Motor neuron (in vitro differentiated cells): Measurements from ENCODE around the gene ADRA2C. TPM values are rescaled to one million over a fixed set of nuclear protein-coding genes. Genes with fewer than 3 reads are reported as not detected.
"Not testable (repeated sequence)": the region's sequence is repeated elsewhere in the genome, so short reads cannot be mapped to it uniquely, and the experiment has no call there.

Experiments
- ATAC-seq, 8 experiments: fragments of 200-7000 bp; cut with Tn5 transposase; replicated peaks in 6 of 8; 2 replicates each; pipeline ENCODE4 v1.8.0; 2021; ENCODE audit warnings: mild to moderate bottlenecking in 8 of 8, moderate library complexity in 8 of 8
- H3K27ac ChIP-seq, 2 donors: fragments of 250-450 bp; sonication (Bioruptor Pico); 2 replicates each; pipeline ENCODE4 v1.9.0; 2021; ENCODE audit warnings: antibody characterized with exemption in 2 of 2, mild to moderate bottlenecking in 2 of 2, moderate library complexity in 1 of 2
- H3K4me1 ChIP-seq, 2 donors: fragments of 250-450 bp; sonication (Bioruptor Pico); replicated peaks in 1 of 2; 2 replicates each; pipeline ENCODE4 v1.6.1; 2021; ENCODE audit warnings: antibody characterized with exemption in 2 of 2, mild to moderate bottlenecking in 2 of 2, moderate library complexity in 1 of 2
- H3K4me3 ChIP-seq, 5 donors: fragments of 250-450 bp; sonication (Bioruptor Pico); 2 replicates each; pipeline ENCODE4 v1.9.0; 2021; ENCODE audit warnings: antibody characterized with exemption in 5 of 5, mild to moderate bottlenecking in 5 of 5, moderate library complexity in 4 of 5
- WGBS, 10 experiments: fragments of 450-650 bp; shearing (Covaris generic); methylation state at CpG; one replicate each; pipeline ENCODE4 v1.0.0; 2022; 5-methylcytosine and 5-hydroxymethylcytosine counted together
- in situ Hi-C, 9 experiments: fragments of 400-800 bp; cut with MboI; loops; one replicate each; pipeline ENCODE4 v1.15.0; 2021; ENCODE audit warnings: low sequenced_read_pairs in 9 of 9, low pct_unique_long_range_greater_than_20kb in 2 of 9; ENCODE audit not compliant: unreplicated experiment in 9 of 9
- total RNA-seq, 8 experiments: library from RNA; unstranded; fragments of 300-600 nt; gene quantifications; 2 replicates each; pipeline versions ENCODE4 v1.2.3 to v1.2.4, GENCODE V29; 2022

Gene ADRA2C
- total RNA-seq, 8 experiments from 2014 or later, result 0.24 to 6.9 (median 2.6) TPM

DNA sequence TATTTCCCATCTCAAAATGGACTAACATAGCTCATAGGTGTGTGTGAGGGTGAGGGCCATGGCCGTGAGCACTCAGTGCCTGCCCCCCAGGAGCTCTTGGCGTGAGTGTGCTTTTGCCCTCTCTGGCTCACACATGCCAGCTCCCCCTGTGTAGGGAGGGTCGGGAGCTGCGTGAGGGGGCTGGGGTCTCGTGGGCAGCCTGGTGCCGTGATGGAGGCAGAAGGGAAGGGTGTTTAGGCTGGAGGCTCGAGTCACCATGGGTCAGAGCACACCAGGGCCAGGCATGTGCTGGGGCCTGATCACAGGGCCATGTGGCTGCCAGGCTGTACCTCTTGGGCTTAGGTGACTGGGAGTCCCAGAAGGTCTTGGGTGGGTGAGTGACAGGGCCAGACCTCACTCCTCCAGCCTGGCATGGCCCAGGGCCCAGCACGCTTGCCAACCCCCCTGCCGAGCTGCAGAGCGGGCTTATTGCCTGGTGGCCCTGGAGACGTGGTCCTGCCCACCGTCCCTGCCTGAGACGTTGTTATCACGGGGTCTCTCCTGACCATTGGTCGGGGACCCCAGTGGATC lies 44.0 kb downstream of the ADRA2C start:
- in situ Hi-C loops, result no loop called here
- no peak for ATAC-seq
- WGBS, 10 experiments, result 20 to 88% (median 80%) methylated on average over 2 to 11 of the region's 15 CpGs; no CpG with 5 or more reads in 7 of the 10 experiments

DNA sequence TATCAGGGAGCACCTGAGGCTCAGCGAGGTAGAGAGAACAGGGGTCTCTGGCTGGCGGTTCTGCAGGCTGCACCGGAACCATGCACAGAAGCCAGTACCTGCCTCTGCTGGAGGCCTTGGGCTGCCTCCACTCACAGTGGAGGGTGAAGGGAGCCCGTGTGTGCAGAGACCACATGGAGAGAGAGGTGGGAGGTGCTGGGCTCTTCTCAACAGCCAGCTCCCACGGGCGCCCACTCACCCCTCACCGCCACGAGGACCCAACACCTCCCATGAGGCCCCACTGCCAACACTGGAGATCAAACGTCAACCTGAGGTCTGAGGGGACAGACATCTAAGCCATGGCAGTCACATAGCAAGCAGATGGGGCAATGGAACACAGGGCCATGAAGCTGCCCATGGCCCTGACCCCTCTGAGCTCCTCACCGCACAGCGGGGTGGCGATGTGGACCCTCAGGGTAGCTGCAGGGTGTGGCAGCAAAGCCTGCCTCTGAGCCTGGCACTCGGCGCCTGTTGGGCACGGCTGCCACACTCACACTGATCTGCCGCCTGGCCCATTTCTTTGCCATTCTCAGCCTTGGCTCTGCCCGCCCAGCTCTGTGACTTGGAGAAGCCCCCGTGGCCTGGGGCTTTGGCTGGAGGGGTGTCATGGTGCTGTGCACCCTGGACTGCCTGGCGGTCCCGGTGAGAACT lies 44.8 kb downstream of the ADRA2C start:
- no peak overlapping the region for H3K4me3 ChIP-seq
- in situ Hi-C loops, result no loop called here
- H3K27ac ChIP-seq, result no peak overlapping the region
- peaks cover 2 to 12% of the 10 kb centered on the region in 2 donors for H3K4me1 ChIP-seq
- ATAC-seq, result no peak
- WGBS, 10 experiments, result 87 to 100% (median 100%) methylated on average over 1 to 4 of the region's 20 CpGs; no CpG with 5 or more reads in 6 of the 10 experiments

More for the DNA sequence above, 44.0 kb downstream of the ADRA2C start:
- Histone ChIP-seq H3K27ac (no peak overlapping the region), H3K4me1 (peaks cover 2 to 12% of the 10 kb centered on the region in 2 donors), H3K4me3 (no peak overlapping the region)

DNA sequence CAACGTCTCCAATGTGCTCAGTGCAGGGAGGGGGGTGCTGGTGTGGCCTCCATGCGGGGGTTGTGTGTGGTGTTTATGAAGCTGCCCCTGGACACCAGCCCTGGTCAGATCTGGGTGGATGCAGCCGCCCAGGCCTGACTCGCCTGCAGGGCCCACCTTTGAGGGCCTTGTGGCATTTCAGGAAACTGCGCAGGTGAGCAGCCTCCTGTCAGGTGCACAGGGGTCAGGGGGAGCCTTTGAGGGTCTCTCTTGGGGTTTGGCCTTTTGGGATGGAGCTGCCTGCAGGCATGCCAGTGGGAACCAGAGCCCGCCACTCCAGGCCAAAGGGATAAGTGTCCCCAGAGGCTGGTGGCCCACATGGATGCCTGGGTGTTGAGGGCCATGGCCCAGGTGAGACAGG lies 45.4 kb downstream of the ADRA2C start:
- H3K4me1 ChIP-seq, result peaks cover 2 to 12% of the 10 kb centered on the region in 2 donors
- 17 to 95% (median 71%) methylated on average over 1 to 4 of the region's 6 CpGs; no CpG with 5 or more reads in 7 of the 10 experiments for WGBS, 10 experiments
- H3K4me3 ChIP-seq, result no peak overlapping the region
- ATAC-seq, result no peak
- in situ Hi-C loops, result no loop called here
- H3K27ac ChIP-seq, result no peak overlapping the region

DNA sequence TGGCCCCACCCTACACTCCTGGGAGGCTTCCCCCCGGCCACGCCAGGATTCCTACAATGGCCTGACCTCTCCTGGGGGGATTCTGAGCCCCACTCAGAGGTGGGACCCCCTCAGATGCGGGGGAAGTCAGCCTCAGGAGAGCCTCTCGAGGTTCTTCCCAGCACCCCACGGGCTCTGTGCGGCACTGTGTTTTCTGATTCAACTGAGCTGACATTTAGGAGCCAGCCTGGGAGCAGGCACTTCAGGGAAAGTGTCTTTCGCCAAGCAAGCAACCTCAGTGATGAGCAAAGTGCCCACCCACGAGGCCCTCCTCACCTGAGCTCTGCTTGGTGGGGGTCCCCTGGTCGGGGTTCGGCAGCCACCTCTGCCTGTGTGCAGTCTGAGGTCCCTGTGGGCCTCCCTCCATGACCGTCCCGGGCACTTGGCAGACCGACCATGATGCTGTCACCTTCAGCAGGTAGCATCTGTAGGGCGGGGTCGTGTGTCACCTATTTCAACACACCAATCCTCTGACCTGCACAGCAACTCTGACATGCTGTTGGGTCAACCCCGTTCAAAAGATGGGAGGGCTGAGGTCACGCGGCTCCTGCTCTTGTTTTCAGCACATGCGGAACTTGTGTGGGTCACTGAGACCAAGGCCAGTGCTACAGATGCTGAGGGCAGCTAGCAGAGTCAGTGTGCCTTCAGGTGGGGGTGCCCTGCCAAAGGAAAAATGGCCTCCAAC lies 46.2 kb downstream of the ADRA2C start:
- 20 to 91% (median 55%) methylated on average over 1 to 8 of the region's 19 CpGs; no CpG with 5 or more reads in 5 of the 10 experiments for whole genome bisulfite sequencing, 10 experiments
- in situ Hi-C loops, result no loop called here
- H3K4me1 ChIP-seq, result peaks cover 2 to 10% of the 10 kb centered on the region in 2 donors
- no peak for ATAC-seq
- H3K4me3 ChIP-seq, result no peak overlapping the region
- H3K27ac ChIP-seq, result no peak overlapping the region

DNA sequence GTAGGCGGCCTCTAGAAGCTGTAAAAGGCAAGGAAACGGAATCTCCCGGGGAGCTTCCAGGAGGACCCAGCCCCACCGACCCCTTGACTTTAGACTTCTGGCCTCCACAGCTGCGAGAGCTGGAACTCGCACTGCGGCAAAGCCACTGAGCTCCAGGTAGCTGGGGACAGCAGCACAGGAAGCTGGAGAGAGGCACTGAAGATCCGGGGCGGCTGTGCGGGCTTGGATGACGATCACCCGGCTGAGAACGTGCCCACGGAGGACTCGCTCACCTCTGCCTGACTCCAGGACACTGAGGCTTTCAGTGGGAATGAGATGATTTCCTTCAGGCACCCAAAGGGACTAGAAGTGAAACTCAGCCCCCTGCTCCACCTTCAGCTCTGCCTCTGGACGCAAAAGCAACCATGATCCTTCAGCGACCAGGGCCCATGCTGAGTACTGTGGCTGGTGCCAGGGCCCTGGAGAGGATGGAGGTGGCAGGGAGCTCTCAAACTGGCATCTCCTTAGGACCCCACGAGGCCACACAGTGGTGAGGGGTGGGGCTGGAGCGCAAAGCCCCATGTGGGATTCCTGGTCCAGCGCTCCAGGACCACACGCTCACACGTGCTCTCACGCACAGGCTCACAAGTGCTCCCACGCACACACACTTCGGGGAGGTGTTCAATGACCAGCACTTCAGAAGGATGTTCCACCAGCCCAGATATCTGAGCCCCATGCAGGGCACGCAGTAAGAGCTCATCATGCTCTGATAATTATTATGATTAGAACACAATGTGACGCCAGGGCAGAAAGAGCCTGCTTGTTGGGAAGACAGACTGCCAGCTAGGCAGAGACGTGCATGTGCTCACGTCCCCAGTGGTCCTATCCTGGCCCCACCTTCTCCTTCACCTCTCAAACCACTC lies 47.2 kb downstream of the ADRA2C start:
- WGBS, 10 experiments, result 64 to 100% (median 78%) methylated on average over 1 to 15 of the region's 29 CpGs; no CpG with 5 or more reads in 4 of the 10 experiments
- H3K27ac ChIP-seq, result no peak overlapping the region
- H3K4me1 ChIP-seq, result no peaks in the 10 kb centered on the region
- ATAC-seq, result no peak
- H3K4me3 ChIP-seq, result no peak overlapping the region
- in situ Hi-C loops, result no loop called here

DNA sequence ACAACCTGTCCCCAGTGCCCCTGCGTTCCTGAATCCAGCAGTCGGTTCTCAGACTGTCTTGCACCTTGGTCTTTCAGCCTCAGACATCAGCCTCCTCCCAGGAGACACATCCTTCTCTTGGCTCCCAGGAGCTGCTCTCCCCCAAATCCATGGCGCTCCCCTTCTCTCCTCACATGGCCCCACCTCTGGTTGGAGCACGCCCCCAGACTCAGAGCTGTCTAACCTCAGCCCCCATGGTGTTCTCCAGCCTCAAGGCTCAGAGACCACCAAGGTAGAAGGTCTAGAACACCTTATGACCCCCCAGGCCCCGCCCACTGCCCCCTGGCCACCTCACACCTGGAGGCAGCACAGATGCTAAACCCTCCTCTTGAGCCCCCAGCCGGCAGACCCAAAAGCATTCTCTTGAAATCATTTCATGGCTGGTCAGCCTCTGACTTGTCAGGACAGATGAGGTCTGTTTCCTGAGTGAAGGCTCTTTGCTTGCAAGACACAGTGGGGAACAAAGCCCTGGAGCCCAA lies 47.9 kb downstream of the ADRA2C start:
- ATAC-seq, result no peak
- WGBS, 10 experiments, result 0 to 80% (median 35%) methylated on average over 1 to 2 of the region's 6 CpGs; no CpG with 5 or more reads in 5 of the 10 experiments
- in situ Hi-C loops, result no loop called here
- no peak overlapping the region for H3K27ac ChIP-seq
- H3K4me3 ChIP-seq, result no peak overlapping the region
- H3K4me1 ChIP-seq, result no peaks in the 10 kb centered on the region

DNA sequence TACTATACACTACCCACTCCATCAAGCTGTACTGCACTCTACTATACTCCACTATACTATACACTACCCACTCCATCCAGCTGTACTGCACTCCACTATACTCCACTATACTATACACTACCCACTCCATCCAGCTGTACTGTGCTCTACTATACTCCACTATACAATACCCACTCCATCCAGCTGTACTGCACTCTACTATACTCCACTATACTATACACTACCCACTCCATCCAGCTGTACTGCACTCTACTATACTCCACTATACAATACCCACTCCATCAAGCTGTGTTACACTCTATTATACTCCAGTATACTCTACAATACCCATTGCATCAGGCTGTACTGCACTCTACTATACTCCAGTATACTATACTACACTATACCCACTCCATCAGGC lies 48.7 kb downstream of the ADRA2C start:
- in situ Hi-C loops, result not testable (repeated sequence)
- peak in 1 of 8 experiments; percentile 16 for ATAC-seq

DNA sequence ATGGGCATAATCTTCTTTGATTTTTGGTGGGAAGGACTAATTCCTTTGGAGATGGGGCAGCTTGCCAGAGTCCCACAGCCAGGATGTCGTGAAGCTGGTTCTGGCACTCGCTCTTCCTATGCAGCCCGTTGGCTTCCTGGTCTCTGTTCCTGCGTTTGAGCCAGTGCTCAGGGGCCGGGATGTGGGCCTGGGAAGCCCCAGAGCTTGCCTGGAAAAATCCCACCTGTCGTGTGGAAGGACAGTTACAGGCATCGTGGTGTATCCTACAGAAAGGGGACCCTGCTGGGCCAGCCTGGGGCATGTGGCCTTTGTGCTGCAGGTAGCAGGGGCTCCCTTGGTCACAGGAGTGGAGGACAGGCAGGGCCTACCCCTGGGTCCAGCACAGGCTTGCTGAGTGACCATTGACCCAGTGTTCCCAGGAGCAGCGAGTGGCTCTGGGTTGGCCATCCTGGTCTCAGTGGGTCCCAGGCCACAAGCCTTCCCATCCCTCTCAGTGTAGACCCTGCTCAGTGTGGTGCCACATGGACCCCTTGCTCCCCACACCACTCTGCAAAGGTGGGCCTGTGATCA lies 50.2 kb downstream of the ADRA2C start:
- in situ Hi-C loops, result no loop called here
- Histone ChIP-seq H3K4me3 (no peak overlapping the region), H3K4me1 (no peaks in the 10 kb centered on the region), H3K27ac (no peak overlapping the region)
- ATAC-seq, result no peak
- WGBS, 10 experiments, result 12 to 90% (median 69%) methylated on average over 2 to 5 of the region's 8 CpGs; no CpG with 5 or more reads in 6 of the 10 experiments

More for the DNA sequence above, 48.7 kb downstream of the ADRA2C start:
- not testable (repeated sequence) for H3K4me1 ChIP-seq, H3K27ac ChIP-seq, H3K4me3 ChIP-seq

DNA sequence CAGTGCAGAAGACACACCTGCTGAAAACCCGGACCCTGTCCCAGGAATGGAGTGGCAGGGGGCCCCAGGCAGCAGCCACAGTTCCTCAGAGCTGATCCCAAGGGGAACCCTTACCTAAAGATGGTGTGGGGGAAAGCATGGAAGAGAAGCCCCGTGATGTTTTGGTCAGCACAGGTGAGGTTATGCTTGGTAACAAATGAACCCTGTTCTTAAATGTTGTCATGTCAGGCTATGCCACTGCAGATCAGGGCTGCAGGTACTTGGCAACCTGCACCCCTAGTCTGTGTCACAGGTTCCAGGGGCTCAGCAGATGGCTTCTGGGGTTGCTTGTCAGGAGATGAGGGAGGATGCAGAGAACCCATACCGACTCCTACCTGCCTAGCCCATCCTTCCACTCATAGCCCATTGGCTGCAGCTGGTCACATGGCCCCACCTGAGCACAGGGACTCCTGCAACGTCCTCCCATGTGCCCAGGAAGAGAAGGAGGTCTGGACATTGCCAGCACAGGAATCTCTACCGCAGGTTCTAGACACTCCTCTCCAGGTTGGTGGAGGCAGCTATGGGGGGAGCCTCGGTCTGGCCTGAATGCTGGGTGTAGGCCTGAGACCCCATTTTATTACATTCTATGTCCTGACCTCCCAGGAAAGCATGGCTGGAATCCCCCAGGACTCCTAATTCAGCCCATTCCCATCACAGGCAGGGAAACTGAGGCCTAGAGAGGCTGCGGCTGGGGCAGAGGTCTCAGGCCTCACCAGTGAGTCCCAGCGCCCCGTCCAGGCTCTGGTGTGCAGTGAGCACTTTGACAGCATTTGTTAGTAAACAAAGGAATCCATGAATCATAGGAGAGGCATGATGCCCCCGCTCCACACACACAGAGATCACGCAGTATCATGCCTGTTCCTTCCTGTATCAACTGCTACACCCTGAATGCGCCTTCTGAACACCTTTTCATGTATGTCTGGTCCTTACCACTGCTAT lies 51.1 kb downstream of the ADRA2C start:
- Histone ChIP-seq H3K4me3 (no peak overlapping the region), H3K4me1 (peaks cover 0 to 7% of the 10 kb centered on the region in 2 donors), H3K27ac (no peak overlapping the region)
- whole genome bisulfite sequencing, 10 experiments, result 10 to 100% (median 60%) methylated on average over 1 to 6 of the region's 12 CpGs; no CpG with 5 or more reads in 3 of the 10 experiments
- in situ Hi-C loops, result no loop called here
- ATAC-seq, result no peak
